Renal pelvis (tissue), 4 donors: ENCODE data around the gene LYZL2. TPM values are rescaled to one million over a fixed set of nuclear protein-coding genes. Genes with fewer than 3 reads are reported as not detected.
"Not testable (repeated sequence)": the region's sequence is repeated elsewhere in the genome, so short reads cannot be mapped to it uniquely, and the experiment has no call there.

Experiments
- DNase-seq: peaks from one replicate; pipeline ENCODE4 v3.0.0-alpha.2; 2013
- polyA plus RNA-seq, 3 donors: library from polyadenylated mRNA; unstranded; fragments of 120-200 nt; gene quantifications; one replicate each; pipeline ENCODE4 v1.2.1, GENCODE V29; 2013; ENCODE audit not compliant: insufficient read length in 3 of 3

LYZL2 gene
- polyA plus RNA-seq, 3 donors = not detected

DNA sequence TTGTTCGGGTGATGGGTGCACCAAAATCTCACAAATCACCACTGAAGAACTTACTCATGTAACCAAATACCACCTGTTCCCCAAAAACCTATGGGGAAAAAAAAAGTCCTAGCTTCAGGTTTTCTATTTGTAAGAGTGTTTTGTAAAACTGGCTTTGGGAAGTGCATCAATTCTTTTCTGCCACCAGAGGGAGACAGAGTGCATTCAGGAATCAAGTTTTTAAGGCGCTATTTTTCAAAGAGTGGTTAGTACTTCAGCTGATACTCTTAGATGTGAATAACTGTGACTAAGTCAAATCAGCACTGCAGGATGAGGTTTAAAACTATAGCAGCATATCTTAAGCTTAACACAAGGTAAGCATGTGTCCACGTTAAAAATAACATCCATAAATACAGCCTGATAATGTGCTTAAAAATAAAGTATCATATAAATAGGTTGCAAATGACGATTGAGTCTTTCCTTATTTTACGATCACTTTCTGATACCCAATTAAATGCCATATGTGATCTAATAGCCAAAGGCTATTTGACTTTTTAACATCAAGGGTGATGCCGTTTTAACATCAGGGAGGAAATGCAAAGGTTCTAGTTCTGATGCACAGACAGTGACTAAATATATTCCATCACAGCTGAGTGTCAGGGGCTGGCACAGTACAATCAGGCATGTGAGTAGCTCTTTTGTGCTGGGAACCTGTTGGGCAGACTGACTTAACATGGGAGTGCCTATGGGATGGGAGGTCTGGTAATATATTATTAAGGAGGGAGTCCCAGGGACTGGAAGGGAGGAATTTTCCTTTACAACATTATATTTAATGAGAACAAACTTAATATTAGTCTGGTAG is 10.6 kb upstream of the LYZL2 start:
- peak; percentile 71 for DNase-seq

DNA sequence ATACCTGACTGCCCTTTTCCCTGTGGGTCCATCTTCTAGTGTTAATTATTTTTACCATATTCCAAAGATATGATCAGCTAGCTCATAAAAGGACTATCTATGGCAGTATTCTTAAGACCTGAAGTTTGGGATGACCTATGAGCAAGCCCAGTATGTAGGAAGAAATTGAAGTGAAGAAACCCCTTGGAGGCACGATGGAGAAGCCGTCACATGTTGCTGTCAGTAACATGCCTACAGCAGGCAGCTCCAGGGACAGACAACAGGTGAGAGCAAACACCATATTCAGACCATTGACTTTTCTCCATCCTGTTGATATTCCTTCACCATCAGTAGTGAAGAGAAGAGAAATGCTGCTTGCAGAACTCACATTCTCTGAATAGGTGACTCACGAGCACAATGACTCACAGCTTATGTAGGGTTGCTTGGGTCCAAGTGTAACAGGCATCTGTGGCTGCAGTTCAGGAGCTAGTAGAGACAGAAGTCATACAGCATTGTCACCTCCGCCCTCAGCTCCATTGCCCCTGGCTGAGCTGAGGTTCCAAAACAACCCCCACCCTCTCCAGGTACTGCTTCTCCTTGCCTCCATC is 8.4 kb upstream of the LYZL2 start:
- DNase-seq = no peak

- DNase-seq = no peak
Measured at GRCh38 chr10:30631188-30631587, 1.6 kb upstream of the LYZL2 start.

- no peak for DNase-seq
Measured at GRCh38 chr10:30630571-30630970, 1.0 kb upstream of the LYZL2 start.

GRCh38 chr10:30628576-30628975 is 977 bp downstream of the LYZL2 start:
- not testable (repeated sequence) for DNase-seq

GRCh38 chr10:30626837-30627236 is 2.7 kb downstream of the LYZL2 start:
- not testable (repeated sequence) for DNase-seq

DNA sequence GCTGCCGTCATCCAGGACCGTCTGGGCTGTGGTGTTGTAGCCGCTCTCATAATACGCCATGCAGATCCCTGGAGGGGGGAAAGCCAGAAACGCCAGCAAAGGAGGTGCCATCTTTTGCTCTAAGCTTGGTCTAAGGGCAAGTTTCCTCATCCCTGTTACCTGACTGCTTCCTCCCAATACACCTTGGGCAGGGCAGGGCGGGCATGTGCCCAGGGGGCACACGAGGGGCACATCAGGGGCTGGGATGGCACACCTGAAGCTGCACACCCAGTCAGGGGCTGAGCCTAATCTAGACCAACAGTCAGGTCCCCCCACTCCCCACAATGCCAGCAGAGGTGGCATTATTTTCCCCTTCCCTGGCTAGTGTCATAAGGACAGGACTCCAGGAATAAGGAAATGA is 3.4 kb downstream of the LYZL2 start:
- not testable (repeated sequence) for DNase-seq

GRCh38 chr10:30625080-30625479 is 4.5 kb downstream of the LYZL2 start:
- DNase-seq = no peak

GRCh38 chr10:30619966-30620365 is 9.6 kb downstream of the LYZL2 start:
- DNase-seq = no peak

GRCh38 chr10:30617070-30617469 is 12.5 kb downstream of the LYZL2 start:
- no peak for DNase-seq

- not testable (repeated sequence) for DNase-seq
Measured at GRCh38 chr10:30611041-30611440, 18.5 kb downstream of the LYZL2 start.

DNA sequence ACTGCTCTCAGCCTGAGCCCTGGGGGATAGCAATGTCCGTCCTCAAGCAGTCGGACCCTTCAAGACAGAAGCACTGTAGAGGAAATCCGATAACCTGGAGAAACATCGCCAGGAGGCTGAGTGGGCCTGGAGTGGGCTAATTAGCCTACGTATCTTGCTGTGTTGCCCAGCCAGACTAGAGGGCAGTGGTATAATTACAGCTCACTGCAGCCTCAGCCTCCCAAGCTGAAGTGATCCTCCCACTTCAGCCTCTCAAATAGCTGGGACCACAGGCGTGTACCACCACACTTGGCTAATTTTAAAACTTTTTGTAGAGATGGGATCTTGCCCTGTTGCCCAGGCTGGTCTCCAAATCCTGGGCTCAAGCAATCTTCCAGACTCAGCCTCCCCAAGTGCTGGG is 21.7 kb downstream of the LYZL2 start:
- no peak for DNase-seq

DNA sequence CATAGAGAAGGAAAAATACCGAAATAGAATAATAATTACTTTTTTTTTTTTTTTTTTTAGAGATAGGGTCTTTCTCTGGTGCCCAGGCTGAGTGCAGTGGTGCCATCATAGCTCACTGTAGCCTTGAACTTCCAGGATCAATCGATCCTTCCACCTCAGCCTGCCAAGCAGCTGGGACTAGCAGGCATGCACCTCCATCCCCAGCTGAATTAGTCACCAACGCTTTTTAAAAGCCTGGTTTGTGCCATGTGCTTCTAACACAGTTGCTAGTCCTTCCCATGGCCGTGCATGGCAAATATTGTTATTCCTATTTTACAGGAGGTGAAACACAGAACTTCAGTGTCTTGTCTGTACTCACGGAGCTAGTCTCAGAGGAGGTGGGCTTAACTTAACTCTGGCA is 23.2 kb downstream of the LYZL2 start:
- DNase-seq = no peak

DNA sequence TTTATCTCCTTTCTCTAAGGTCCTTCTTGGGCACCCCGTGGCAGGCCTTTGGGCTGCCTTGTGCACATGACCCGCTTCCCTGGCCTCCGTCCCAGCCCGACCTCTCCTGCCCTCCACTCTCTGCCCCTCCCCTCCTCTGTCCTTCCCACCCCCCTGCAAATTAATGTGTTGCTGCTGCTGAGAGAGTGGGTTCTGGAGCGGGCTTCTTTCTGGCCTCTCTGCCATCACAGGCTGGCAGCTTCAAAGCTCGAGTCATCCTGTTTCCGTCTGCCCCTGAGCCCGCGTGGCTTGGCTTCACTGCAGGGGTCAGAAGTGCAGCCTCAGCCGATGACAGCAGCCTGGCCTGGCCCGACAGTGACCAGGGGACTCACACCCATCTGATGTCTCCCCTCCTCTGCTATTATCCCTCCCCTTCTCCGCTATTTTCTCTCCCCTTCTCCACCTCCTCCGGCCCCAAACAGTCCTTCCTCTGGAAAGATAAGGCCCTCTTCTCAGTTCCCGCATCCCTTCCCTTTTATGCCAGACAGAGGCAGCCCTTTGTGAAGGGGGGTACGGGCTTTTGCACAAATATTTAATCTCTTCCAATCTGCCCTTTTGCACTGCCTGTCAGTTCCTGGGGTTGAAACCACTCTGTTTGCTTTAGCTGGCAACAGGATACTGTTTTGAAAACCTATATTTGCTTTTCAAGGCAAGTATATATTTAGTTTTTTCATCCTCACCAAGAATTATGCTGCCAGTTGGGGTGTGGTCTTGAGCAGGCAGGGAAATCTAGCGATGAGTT is 24.0 kb downstream of the LYZL2 start:
- DNase-seq = not testable (repeated sequence)

DNA sequence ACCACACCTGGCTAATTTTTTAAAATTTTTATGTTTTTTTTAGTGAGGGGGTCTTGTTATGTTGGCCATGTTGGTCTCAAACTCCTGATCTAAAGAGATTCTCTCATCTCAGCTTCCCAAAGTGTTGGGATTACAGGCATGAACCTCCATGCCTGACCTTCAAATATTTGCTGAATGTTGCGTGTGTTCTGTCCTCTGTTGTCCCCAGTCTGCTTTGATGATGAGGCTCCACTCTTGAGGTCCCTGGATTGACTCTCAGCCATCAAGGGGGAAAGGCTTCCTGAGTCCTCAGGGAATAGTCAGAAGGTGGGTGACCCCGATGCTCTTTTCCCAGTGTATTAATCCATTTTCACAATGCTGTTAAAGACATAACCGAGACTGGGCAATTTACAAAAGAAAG is 26.0 kb downstream of the LYZL2 start:
- DNase-seq = no peak

GRCh38 chr10:30602747-30603146 is 26.8 kb downstream of the LYZL2 start:
- DNase-seq = no peak

GRCh38 chr10:30600005-30600404 is 29.5 kb downstream of the LYZL2 start:
- DNase-seq = no peak

- no peak for DNase-seq
Measured at GRCh38 chr10:30598105-30598776, 31.3 kb downstream of the LYZL2 start.

- not testable (repeated sequence) for DNase-seq
Measured at GRCh38 chr10:30597433-30597824, 32.1 kb downstream of the LYZL2 start.

DNA sequence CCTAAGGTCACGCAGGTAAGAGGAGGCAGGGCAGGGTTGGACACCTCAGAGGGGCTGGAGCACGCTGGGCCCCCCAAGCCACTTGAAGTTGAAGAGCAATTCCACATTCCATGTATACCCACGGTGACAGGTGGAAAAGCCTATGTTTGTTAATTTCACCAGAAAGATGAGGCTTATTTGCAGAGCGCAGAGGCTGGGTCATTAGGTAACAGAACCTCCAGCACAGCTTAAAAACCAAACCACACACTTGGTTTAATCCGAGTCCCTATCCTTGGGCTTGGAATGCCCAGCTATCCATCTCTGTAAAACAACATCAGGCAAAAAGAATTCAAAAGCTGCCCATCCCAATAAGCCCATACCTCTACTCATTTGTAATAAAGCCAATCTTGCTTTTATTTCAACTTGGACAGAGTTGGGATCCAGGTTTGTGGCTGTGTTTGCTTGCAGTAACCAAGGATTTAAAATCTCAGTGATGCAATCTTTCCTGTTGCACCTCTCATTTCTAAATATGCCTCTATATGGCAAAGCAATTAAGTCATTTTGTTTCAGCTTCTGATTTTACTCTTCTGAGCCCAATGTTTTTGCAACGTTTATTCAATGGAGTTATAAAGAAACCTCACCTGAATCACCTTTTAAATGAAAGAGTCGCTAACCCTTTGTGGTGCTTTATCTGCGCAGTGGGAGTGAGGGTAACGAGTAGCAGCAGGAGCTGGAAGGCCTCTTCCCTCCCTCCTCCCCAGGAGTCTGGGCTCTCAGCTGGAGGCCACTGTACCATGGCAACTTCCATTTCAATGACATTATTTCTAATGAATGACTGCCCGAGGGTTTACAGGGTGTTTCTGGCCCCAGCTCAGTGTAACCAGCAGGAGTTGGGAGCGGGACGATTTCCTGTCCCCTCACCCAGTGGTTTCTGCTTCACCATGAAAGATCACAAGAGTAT is 32.8 kb downstream of the LYZL2 start:
- not testable (repeated sequence) for DNase-seq

- DNase-seq = no peak
Measured at GRCh38 chr10:30596013-30596412, 33.5 kb downstream of the LYZL2 start.
